Astrocyte (in vitro differentiated cells and primary cell): ENCODE data around the gene TTC33.

Experiments used
- CTCF ChIP-seq: IDR thresholded peaks from 2 replicates; pipeline ENCODE4 v1.5.1; 2011; ENCODE audit warnings: low read depth, mild to moderate bottlenecking, inconsistent platforms, low read length, moderate library complexity; ENCODE audit not compliant: insufficient read depth
- EZH2 ChIP-seq: IDR thresholded peaks from 2 replicates; pipeline ENCODE4 v1.6.1; 2012; ENCODE audit warnings: mild to moderate bottlenecking, low read length, inconsistent platforms; ENCODE audit not compliant: insufficient read depth

DNA sequence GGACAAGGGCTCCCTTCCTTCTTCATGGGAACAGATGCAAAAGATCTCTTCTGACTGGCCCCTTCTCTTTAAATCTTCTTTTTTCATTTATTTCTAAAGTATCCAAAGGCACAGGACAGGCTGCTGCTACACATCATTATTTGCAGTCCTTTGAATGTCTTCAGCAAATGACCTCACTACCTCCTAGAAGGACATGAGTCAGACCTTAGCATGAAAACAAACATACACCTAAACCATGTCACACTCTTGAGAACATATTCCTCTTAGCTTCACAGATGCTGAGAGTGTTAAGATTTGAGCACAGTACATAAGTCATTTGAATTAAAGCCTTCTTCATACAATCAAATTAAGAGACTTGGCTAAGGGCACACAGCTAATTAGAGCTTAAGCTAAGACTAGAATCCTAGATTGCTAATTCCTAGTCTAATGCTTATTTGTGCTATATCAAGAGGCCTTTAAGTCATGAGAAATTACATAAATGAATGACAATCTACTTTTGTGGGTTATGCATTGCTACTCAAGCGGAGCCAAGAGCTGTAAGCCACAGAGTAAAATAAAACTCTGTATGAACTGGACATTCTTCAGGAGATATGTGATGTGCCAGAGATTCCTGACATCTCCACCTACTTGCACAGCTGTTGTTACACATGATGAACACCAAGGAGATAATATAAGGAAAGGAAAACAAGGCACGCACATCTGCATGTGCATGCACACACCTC, 185.2 kb downstream of the TTC33 start:
- TF ChIP-seq CTCF: no peak
- TF ChIP-seq EZH2: no peak
